Testis (tissue), 2 donors: ENCODE results near the gene SNRNP40.

Experiments
- POLR2A ChIP-seq: fragments of 450-650 bp; IDR thresholded peaks from one replicate; pipeline ENCODE4 v1.6.1; 2017; ENCODE audit warnings: antibody characterized with exemption, mild to moderate bottlenecking, moderate library complexity
- TF ChIP-seq, protein P1 (sequence below), 3 experiments: fragments of 450-650 bp in 2 of 3; fragments of 200-600 bp in 1 of 3; sonication (generic) in 1 of 3; IDR thresholded peaks; one replicate each; pipeline ENCODE4 v1.5.1; 2016 to 2019; ENCODE audit warnings: antibody characterized with exemption in 3 of 3, mild to moderate bottlenecking in 2 of 3, moderate library complexity in 1 of 3

DNA sequence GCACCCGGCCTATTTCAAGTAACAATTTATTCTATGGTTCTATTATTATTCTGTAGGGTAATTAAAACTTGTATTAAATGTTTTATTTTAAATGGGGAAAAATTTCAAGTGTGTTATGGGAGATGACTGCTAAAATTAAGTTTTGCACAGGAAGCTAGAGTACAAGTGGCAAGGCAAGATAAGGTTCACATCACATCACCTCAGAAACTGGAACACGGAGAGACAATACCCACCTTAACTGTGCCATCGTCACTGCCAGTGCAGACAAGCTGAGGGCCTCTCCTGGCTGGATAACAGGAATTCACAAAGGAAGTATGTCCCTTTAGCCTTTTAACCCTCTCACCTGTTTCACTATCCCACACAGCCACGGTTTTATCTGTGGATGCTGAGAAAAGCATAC lies 7.6 kb downstream of the SNRNP40 start:
- TF ChIP-seq, protein P1, sequence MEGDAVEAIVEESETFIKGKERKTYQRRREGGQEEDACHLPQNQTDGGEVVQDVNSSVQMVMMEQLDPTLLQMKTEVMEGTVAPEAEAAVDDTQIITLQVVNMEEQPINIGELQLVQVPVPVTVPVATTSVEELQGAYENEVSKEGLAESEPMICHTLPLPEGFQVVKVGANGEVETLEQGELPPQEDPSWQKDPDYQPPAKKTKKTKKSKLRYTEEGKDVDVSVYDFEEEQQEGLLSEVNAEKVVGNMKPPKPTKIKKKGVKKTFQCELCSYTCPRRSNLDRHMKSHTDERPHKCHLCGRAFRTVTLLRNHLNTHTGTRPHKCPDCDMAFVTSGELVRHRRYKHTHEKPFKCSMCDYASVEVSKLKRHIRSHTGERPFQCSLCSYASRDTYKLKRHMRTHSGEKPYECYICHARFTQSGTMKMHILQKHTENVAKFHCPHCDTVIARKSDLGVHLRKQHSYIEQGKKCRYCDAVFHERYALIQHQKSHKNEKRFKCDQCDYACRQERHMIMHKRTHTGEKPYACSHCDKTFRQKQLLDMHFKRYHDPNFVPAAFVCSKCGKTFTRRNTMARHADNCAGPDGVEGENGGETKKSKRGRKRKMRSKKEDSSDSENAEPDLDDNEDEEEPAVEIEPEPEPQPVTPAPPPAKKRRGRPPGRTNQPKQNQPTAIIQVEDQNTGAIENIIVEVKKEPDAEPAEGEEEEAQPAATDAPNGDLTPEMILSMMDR (IDR thresholded peaks at IDR 0.05) = no peak
- TF ChIP-seq POLR2A = no peak
